Fibroblast of skin of left quadriceps (primary cell): ENCODE results near the gene ZNF385D.
A peak's percentile ranks its signal among the peaks of the same experiment; 100 is the strongest.
"Not testable (repeated sequence)": the region's sequence is repeated elsewhere in the genome, so short reads cannot be mapped to it uniquely, and the experiment has no call there.

Source experiments
- DNase-seq, 2 experiments: peaks; one replicate each; pipeline ENCODE4 v3.0.0-alpha.2; 2013; ENCODE audit warnings: low read depth in 2 of 2

ZNF385D gene

DNA sequence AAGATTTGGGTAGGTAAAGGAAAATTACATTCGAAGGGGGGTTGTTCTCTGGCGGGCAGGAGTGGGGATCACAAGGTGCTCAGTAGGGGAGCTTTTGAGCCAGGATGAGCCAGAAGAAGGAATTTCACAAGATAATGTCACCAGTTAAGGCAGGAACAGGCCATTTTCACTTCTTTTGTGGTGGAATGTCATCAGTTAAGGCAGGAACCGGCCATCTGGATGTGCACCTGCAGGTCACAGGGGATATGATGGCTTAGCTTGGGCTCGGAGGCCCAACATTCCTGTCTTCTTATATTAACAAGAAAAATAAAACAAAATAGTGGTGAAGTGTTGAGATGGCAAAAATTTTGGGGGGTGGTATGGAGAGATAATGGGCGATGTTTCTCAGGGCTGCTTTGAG lies 373.0 kb downstream of the ZNF385D start:
- not testable (repeated sequence) for DNase-seq

DNA sequence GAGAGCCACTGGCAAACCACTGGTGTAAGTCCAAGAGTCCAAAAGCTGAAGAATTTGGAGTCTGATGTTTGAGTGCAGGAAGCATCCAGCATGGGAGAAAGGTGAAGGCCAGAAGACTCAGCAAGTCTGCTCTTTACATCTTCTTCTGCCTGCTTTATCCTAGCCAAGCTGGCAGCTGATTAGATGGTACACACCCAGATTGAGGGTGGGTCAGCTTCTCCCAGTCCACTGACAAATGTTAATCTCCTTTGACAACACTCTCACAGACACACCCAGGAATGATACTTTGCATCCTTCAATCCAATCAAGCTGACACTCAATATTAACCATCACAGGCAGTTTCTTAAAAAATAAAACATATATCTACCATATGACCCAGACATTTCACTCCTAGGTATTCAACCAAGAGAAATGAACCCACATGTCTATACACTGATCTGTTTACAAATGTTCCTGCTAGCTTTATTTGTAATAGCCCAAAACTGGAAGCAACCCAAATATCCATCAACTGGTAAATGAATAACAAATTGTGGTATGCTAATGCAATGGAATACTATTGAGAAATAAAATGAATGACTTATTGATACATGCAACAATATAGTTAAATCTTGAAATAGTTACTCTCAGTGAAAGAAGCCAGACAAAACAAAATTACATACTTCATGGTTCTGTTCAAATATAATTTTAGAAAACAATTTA lies 373.8 kb downstream of the ZNF385D start:
- DNase-seq, result peak; percentile 35 to 37

DNA sequence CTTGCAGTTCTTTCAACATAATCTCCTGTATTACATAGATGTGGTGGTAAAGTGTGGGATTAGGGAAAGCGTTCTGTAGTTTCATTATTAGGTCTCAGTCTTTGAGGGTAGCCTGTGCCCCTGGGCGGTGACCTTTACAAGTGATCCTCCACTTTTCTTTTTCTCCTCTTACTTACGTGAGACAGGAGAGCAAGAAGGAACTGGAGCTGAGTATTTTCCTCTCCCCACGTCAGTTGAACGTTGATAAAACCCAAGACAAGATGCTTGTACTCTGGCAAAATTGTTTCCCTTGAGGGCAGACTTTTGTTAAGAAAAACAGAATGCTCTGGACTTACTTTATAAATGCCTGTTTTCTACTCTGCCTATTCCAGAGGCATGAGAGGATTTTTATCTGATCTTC lies 378.7 kb downstream of the ZNF385D start:
- no peak for DNase-seq
